HUDEP-2 (cell line): ENCODE results near the gene GADD45GIP1.

ENCODE experiments used
- DNase-seq, 76 experiments: peaks; one replicate each; lab custom pipeline; 2025; ENCODE audit not compliant: unreplicated experiment in 76 of 76; lab: John Stamatoyannopoulos, UW

GADD45GIP1 gene

GRCh38 chr19:12945479-12946091, 11.4 kb downstream of the GADD45GIP1 start, which contains the start of gene RAD23A:
Gene RAD23A (plus strand): TSS chr19:12945862. CDS start chr19:12945949, 87 bp downstream.
- peak in 75 of 76 experiments; percentile 72 to 100 (median 99) for DNase-seq

GRCh38 chr19:12944104-12944674, 12.8 kb downstream of the GADD45GIP1 start:
- no peak for DNase-seq

- DNase-seq, result no peak
Measured at GRCh38 chr19:12943437-12944044, 13.5 kb downstream of the GADD45GIP1 start.

- DNase-seq, result no peak
Measured at GRCh38 chr19:12940897-12941296, 16.1 kb downstream of the GADD45GIP1 start.

- no peak for DNase-seq
Measured at GRCh38 chr19:12939975-12940423, 17.0 kb downstream of the GADD45GIP1 start.

- DNase-seq, result peak in 20 of 76 experiments; percentile 22 to 68 (median 44)
Measured at GRCh38 chr19:12938779-12939601, 18.0 kb downstream of the GADD45GIP1 start.

GRCh38 chr19:12937927-12938778, 18.9 kb downstream of the GADD45GIP1 start, which contains the start of gene CALR:
Gene CALR (plus strand): TSS chr19:12938609. CDS start chr19:12938680, 71 bp downstream.
- peak; percentile 93 to 100 (median 100) for DNase-seq

- DNase-seq, result peak in 66 of 76 experiments; percentile 29 to 98 (median 66)
Measured at GRCh38 chr19:12937093-12937926, 19.7 kb downstream of the GADD45GIP1 start.

- peak in 1 of 76 experiments; percentile 41 for DNase-seq
Measured at GRCh38 chr19:12936582-12936981, 20.4 kb downstream of the GADD45GIP1 start.

GRCh38 chr19:12935071-12935470, 22.0 kb downstream of the GADD45GIP1 start:
- no peak for DNase-seq

- DNase-seq, result peak in 74 of 76 experiments; percentile 62 to 97 (median 91)
Measured at GRCh38 chr19:12933287-12934072, 23.5 kb downstream of the GADD45GIP1 start, which contains the start of gene FARSA. Gene FARSA (minus strand): TSS chr19:12933711. CDS start chr19:12933696, 15 bp downstream.

GRCh38 chr19:12932392-12933286, 24.4 kb downstream of the GADD45GIP1 start:
- peak in 4 of 76 experiments; percentile 24 to 56 (median 42) for DNase-seq

GRCh38 chr19:12930002-12930645, 26.9 kb downstream of the GADD45GIP1 start:
- DNase-seq, result peak in 1 of 76 experiments; percentile 19

GRCh38 chr19:12924621-12925310, 32.3 kb downstream of the GADD45GIP1 start:
- no peak for DNase-seq

- DNase-seq, result no peak
Measured at GRCh38 chr19:12922959-12923358, 34.1 kb downstream of the GADD45GIP1 start.

- no peak for DNase-seq
Measured at GRCh38 chr19:12921047-12921446, 36.0 kb downstream of the GADD45GIP1 start.
